GM15510 (cell line): ENCODE measurements around the gene RGS6.

Experiments used
- POLR2A ChIP-seq: IDR thresholded peaks from 3 replicates; pipeline ENCODE4 v1.6.1; 2011; ENCODE audit warnings: borderline replicate concordance; ENCODE audit not compliant: insufficient read length; ENCODE audit errors: extremely low read depth

The RGS6 gene

DNA sequence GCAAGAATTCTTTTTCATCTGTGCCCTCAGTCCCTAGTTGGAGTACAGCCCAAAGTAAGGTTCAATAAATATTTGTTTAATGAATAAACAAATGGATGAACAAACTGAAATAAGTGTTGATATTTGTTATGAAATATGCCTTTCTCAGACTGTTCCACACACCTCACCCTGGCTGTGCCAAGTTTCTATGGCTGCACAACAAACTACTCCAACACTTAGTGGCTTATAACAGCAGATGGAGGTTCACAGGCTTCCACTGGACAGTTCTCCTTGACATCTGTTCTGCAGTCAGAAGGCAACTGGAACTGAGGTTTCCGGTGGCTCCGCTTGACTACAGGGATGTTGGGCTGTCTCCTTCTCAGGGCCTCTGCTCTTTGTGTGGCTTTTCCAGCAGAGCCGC lies 197.1 kb downstream of the RGS6 start:
- no peak for TF ChIP-seq POLR2A

DNA sequence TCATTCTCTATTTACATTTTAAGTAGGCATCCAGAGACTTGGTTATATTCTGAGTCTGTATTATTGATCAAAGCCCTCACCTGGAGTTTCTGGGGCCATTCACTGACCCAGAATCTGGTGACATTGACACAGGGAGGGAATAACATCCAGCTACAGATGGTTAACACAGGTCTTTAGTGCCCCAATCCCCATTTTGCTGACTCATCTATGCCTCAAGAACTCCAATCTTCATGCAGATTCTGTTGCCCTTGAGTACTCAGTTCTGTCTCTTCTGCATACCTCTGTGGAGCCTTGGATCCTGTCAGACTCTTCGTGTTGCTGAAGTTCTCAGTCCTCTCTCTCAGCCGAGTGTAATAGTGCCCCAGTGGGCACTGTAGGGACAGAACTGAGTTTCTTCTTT lies 208.9 kb downstream of the RGS6 start:
- no peak for TF ChIP-seq POLR2A

DNA sequence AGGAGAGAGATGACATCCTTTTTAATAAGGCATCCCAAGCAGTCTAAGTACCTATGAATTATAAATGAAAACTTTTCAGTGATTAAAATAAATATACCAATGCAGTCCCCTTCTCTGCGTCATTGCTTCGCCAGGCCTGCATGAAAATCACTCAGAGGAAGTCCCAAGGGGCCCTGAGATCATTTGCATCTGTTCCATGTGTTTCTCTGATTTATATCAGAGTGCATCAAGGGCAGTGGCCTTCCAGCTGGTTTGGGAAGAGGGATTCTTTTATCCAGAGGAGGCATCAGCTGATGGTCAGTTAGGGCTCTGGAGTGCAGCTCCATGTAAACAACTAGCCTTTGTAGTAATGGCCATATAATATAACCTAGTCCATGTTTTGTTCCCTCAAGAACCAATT lies 210.1 kb downstream of the RGS6 start:
- TF ChIP-seq POLR2A: no peak

DNA sequence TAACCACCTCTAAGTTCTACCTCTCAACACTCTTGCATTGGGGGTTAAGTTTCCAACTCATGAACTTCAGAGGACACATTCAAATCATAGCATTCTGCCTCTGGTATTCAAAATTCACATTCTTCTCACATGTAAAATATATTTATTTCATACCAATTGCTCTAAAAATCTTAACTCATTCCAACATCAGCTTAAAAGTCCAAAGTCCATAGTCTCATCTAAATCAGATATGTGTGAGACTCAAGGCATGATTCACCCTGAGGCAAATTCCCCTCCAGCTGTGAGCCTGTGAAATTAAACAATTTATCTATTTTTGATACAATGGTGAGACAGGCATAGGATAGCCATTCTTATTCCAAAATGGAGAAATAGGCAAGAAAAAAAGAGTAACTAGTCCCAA lies 214.0 kb downstream of the RGS6 start:
- TF ChIP-seq POLR2A: no peak

DNA sequence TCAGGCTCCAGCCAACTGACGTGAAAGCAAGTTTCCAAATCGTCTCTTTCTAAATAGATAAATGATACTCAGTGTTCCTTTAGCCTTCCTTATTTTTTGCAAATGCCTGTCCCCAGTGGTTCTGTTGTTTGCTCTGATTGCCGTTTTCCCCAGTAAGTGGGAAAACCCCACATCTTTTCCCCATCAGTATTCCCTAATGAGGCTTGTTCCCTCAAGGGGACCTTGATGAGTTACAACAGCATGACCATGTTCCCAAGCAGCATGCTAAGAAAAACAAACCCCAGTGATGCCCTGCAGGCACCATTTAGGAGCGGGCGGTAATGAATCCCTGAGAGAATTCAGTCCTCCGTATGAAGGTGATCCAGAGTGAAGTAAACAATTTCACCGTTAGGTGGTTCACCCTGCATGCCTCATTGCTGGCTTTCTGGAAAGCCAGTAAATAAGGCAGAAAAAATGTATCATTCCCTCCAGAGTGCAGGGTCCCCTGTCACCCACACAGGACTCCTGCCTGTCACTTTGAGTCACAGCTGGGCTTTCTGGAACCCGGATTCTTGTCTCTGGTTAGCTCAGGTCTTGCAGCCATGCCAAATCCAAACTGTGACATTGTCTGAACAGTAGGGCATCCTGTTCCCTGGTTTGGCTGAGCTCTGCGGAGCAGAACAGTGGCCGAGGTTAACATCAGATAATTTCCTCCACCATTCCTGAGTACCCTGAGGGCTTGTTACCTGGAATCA lies 222.6 kb downstream of the RGS6 start:
- TF ChIP-seq POLR2A: no peak

DNA sequence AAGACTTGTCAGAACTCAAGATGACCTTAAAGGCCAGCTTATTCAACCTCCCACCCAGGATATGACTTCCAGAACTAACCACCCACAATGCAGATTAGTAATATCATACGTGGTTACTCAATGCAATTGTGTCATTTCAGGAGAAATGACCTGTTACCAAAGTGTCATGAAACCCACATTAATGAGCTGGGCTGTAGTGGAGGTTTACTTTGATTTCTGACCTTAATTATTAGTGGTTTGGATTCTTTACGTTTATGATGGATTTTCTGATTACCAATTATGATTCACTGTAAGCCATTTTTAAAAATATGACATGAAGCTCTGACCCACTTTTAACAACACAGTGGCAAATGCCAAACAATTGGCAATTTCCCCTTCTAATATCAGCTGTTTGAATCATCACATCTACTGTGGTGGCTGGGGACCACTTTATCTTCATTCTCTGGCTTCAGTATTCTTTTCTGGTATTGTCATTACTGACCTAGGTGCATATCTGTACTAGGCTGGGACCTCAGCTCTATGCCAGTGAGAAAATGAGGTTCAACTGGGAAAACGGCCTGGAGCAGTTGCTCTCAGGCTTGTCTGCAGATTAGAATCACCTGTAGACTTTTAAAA lies 223.3 kb downstream of the RGS6 start:
- no peak for TF ChIP-seq POLR2A

DNA sequence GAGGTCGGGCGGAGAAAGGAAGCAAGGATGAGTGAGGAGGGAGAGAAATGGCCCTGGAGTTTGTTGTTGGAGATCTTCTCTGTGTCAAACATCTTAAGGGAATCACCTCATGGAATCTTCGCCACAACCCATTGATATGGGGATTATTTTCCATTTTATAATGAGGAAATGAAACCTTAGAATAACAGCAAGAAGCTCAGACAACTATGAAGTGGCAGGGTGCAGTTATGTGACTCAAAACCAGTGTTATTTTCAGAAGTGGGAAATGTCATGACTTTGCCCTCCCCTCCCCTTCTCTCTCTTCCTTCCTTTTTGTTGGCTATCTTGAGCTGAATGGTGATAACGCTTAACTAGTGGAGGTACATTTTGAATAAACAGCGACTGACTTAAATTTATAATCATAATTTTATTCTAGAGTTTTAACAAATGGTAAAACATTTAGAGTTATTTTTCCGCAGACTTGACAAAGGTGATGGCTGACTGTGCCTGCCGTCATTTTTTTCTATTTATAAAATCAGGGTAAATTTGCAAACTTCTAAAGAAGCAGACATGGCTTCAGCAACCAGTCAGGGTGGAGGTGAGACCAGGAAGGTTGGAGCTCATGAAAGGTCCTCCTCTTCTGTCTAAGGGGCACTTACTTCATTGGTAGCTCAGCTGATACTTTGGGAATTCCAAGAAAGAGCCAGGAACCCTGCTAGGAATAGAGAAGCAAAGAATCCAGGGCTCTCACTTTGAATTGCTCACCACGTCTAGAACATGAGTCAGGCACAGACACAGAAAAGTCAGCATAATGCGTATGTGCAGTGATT lies 232.4 kb downstream of the RGS6 start:
- no peak for TF ChIP-seq POLR2A

DNA sequence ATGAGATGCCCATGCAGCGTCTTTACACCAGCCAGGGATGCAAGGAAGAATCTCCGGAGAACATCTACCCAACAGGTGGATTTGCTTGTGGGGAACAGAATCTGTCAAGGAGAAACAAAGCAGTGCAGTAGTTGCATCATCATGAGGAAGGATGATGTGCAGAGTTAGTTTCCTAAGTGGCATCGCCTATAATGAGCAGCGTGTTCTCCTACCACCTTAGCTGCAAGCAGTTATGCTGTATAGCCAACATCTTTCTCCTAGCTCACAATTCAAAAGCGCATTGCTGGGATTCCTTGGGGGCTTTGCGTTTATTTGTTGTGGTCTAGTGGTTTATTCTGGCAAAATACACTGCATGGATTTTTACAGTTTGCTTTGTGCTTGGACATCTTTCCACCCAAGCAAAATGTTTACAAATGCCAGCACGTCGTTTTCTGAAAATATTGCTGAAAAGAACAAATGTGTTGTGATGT lies 233.0 kb downstream of the RGS6 start:
- TF ChIP-seq POLR2A: no peak

DNA sequence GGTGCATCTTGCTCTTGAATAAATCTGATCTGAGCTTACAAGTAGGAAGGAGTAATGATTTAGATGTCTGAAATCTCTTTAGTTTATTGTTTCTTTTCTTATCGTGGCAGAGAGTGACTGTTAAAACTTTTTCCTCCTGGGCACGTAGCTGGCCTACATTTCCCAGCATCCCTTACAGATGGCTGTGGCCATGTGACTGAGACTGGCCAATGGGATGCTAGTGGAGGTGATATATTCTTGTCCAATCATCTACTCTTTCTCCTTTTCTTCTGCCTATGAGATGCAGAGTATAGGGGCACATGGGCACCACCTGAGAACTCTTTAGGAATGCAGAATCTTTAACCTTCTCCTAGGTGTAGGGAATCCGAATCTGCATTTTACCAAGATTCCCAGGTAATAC lies 237.3 kb downstream of the RGS6 start:
- TF ChIP-seq POLR2A: no peak

DNA sequence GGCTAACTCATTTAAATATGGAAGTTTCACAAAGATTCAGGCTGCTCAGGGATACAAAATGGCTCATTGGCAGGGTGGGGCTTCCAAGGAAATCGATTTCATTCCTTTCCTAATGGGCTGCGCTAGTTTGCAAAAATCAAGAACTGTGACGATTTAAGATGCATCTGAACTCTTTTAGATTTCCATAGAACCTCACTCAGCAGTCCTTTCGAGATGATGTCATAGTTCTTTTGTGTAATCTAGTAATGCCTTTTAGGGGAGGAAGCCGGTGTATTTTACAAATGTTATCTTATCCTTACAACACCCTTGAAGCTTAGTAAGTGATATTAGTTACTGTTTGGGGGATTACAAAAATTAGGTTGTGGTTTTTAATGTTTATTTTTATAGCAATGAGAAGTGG lies 239.8 kb downstream of the RGS6 start:
- TF ChIP-seq POLR2A: no peak

DNA sequence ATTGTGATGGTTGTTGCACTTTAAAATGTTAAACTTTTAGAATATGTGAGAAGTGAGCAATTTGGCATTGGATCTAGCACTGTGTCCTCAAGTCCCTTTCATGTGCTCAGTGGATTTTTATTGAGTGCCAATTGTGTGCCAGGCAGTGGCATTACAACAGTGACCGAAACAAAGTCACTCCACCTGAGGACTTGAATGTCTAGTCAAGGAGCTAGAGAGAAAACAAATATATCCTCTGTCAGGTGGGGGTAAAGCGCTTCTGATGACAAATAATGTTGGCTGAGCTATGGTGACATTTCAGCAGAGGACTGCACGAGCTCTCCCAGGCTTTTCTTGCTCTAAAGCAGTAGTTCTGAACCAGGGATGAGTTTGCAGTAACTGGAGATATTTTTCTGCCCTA lies 240.4 kb downstream of the RGS6 start:
- TF ChIP-seq POLR2A: no peak

DNA sequence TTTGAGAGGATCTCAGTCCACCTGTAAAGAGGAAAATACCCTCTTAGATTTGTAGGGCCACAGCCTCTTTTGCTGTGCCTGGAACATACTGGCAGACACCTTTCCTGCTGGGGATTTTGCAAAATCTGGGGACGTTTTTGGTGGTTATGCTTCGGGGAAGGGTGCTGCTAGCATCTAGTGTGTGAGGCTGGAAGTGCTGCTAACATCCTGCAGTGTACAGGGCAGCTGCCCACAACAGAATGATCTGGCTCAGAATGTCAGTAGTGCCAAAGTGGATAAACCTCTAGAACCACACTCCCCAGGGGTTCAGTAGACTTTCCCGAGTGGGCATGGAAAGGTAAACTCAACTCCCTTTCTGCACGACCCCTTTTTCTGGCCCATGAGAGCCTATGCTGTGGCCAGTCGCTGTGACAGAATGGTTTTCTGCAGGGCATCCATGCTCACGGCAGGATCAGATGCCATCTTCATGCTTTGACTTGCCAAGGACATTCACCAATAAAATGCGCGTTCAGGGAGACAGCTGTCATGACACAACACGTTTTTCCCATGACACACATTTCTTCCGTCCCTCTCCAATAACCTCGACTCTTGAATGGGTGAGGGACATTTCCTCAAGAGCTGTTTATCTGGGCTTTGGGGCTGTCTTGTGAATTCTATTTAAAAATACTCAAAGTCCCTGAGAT lies 240.9 kb downstream of the RGS6 start:
- no peak for TF ChIP-seq POLR2A

DNA sequence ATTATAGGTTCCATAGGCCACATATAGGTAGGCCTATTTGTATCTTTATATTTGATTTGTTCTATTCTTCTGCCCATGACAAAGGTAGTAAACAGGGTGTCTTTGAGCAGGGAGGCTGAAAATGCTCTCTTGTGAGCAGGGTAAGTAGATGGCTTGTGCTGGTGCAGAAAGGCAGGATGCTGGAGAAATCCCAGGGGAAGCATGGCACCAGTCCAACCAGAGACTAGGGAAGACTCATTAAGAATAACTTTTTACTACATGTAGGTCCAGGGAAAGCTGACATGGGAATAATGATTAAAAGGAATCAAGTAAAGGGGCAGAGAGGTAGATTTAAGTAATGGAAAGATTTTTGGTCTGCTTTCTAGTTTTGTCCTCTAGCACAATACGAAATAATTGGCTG lies 245.0 kb downstream of the RGS6 start:
- no peak for TF ChIP-seq POLR2A

DNA sequence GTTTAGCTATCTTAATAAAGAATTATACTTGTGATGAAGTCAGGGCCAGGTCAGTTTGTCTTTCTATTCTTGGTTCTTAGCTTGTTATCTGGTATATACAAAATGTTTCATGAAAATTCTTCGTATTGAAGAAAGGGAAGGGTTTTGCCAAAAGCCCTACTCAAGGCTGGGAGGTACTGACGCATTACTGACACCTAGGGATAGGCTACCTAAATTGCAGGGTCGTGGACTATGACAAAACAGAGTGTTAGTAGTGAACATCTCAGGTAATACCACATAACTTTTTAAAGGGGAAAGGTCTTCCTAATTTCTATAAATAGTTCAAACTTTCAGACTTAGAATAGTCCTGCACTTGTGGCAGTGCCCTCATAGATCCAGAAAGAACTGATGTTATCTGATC lies 246.3 kb downstream of the RGS6 start:
- no peak for TF ChIP-seq POLR2A
